ENCODE measurements around the gene SMAD3.
"Not testable (repeated sequence)": the region's sequence is repeated elsewhere in the genome, so short reads cannot be mapped to it uniquely, and the experiment has no call there.

SMAD3 gene

DNA sequence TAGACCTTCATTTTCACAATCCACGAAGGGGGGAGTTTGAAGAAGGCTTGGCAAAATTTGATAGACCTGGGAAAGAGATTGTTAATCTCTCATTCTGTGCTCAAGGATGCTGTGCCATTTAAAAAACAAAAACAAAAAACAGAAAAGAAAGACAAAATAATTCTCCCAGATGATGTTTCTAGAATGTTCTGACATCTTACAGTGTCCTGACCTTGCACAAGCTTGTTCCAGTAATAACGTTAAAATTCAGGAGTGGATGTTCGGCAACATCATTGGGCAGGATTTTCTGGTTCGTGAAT, 79.9 kb downstream of the SMAD3 start:
- DNase-seq (ENCODE audit: low read depth), result no peak

DNA sequence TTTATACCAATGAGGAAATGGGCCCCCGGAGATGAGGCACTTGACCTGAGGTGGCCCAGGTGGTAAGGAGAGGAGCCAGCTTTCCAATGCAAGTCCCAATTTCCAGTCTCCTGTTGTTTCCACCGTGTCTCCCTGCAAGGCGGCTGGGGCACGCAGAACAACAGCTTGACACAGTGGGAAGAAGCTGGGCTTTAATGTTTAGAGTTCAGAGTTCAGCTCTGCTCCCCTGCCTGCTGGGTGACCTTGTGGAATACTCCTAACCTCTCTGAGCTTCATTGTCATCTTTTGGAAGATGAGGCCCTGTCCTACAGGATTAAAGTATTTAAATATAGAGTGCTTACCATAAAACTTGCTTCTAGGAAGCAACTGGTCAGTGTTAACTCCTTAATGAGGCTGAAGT, 80.3 kb downstream of the SMAD3 start:
- no peak for DNase-seq (ENCODE audit: low read depth)

DNA sequence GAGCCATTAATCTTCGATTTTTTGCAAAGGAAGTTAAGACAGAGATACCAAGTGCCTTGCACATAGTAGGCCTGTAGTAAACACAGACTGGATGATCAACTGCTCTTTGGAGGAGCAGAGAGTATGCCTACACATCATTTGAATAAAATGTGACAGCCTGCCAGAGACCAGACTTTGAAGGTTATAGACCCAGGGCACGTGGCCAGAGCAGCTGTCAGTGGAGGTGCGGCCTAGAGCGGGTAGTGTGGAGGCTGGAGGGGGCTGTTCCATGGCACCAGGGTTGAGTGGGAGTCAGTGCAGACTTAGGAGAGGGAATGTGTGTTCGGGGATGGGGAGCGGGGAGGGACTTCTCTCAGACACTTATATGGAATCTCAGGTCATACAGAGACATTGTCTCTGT, 80.8 kb downstream of the SMAD3 start:
- no peak for DNase-seq (ENCODE audit: low read depth)

DNA sequence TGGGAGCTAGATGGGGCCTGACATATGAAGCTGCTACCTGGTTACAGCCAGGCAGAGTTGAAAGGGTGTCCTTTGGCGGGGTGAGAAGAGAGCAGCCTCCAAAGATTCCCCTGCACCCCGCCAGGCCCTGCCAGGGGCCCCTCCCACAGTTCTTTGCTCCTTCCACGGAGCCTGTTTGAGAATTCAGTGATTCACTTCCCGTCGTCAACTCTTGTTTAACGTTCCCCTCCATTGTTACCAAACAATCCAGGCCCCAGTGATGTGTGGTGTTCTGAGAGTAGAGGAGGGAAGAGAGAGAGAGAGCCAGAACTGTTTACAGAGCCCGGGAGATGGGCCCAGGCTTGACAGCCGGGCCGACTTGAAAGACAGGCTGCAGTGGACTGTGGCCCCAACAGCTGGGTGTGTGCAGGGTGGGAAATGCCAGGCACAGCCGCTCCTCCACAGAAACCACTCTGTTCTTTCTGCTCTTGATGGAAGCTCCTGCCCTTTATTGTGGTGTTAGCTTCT, 81.5 kb downstream of the SMAD3 start:
- peak; percentile 16 for DNase-seq (ENCODE audit: low read depth)

GRCh38 chr15:67147396-67147949, 82.1 kb downstream of the SMAD3 start:
- DNase-seq (ENCODE audit: low read depth), result no peak

DNA sequence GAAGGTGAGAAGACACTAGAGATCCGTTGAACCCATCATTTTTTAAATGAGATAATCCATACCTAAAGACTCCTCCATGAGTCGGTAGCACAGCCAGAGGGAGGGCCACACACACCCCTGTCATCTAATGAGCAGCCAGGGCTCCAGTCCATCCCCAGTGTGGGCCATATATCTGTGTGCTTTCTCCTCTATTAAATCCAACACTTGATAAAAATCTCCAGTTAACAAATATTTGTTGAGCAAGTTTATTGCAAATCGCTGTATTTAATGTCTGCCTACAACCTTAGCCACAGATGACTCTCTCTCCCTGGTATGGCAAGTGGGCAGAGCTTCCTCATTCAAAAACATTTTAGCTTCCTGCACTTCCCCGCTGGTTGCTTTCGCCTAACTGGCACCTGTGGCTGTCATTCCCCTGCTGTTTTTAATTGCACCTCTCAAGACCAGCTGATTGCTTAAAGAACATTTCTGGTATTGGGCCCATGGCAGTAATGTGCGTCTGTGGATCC, 82.8 kb downstream of the SMAD3 start:
- DNase-seq (ENCODE audit: low read depth), result no peak

DNA sequence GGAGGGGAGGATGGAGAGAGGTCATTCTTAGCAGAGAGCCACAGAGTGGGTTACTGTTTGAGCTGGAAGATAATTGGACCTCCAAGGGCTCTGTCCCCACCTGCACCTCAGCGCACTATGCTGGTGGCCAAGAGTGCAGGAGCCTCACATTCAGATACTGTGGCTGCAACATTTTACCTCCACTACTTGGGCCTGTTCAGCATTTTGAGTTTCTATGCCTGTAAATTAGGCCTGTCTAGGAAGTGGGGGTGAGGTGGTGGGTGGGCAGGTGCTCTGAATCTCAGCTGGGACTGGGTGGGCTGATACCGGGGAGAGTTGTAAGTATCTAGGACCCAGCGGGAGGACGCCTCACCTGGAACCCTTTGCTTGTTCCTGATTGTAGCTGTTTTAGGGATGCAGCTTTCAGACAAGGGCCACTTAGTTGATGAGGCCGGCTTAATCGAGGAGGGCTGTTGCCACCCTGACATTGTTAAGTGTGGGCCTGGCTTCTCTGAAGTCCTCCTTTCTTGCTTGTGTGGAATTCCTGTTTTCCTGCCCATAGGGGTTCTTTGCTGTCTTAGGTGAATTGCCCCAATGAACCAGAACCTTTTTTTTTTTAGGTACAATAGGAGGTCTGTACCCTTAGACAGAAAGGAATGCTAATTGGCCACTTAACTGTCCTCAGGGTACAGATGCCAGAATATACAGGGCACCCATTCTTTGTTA, 83.8 kb downstream of the SMAD3 start:
- DNase-seq (ENCODE audit: low read depth), result no peak

GRCh38 chr15:67149773-67150022, 84.3 kb downstream of the SMAD3 start:
- DNase-seq (ENCODE audit: low read depth), result no peak

GRCh38 chr15:67150023-67150860, 84.8 kb downstream of the SMAD3 start:
- peak; percentile 22 for DNase-seq (ENCODE audit: low read depth)

DNA sequence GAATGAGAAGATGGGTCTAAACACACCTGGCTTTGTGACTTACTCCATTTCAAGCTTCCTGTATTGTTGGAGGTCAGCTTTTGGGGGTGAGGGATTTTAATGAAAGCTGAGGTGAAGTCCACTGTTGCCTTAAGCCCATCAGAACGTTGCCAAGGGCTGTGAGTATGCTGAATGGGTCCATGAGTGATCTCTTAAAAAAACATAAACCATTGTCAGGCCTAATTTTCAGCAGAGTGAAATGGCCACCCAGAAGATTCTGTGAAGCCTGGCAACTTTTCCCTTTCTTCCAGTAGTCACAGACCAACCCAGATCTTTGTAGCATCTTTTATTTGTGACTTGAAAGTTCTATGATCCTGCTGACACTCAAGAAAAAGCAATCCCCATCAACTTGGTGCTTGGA, 87.0 kb downstream of the SMAD3 start:
- DNase-seq (ENCODE audit: low read depth), result no peak

DNA sequence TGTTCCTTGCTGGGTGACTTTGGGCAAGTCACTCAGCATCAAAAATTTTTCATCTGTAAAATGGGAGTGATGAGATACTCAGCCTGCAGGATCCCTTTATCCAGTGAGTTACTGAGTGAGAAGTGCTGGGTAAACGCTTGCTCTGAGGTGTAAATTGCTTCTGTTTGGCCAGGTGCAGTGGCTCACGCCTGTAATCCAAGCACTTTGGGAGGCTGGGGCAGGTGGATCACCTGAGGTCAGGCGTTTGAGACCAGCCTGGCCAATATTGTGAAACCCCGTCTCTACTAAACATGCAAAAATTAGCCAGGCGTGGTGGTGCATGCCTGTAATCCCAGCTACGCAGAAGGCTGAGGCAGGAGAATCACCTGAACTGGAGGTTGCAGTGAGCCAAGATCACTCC, 87.6 kb downstream of the SMAD3 start:
- DNase-seq (ENCODE audit: low read depth), result not testable (repeated sequence)

DNA sequence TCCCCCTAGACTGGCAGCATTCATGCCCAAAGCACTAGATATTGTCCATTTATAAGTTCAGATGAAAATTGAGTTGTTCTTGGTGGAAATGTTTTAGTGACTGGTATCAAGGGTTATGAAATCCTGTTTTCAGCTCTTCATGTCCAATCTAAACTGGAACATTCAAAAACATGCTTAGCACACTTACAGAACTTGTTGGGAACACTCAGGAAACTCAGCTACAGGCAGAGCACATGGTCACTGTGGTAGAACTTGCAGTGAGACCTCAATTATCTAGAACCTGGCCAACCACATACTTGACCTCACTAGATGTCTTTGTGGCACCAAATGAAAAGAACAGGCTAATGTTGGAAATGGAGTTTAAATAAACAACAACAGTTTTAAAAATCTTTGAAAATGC, 88.8 kb downstream of the SMAD3 start:
- no peak for DNase-seq (ENCODE audit: low read depth)

- DNase-seq (ENCODE audit: low read depth), result no peak
Measured at GRCh38 chr15:67156426-67156825, 91.0 kb downstream of the SMAD3 start.

DNA sequence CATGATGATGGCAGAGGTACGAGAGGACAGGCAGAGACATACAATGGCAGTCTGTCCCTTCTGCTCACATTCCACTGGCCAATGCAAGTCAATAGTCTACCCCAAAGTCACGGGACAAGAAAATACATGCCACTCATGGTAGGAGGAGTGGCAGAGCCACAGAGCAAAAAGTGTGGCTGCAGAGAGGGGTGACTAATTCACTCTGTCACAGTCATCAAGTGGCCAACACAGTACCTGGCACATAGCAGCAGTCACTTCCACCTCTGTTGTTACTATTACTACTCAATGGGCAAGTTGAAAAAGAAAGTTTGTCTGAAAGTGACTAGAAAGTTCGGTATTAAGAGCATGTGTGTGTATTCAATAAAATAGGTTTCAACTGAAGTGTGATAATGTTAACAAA, 91.4 kb downstream of the SMAD3 start:
- DNase-seq (ENCODE audit: low read depth), result no peak

GRCh38 chr15:67157521-67158252, 92.3 kb downstream of the SMAD3 start:
- DNase-seq (ENCODE audit: low read depth), result no peak

- DNase-seq (ENCODE audit: low read depth), result no peak
Measured at GRCh38 chr15:67158367-67158766, 93.0 kb downstream of the SMAD3 start.

- DNase-seq (ENCODE audit: low read depth), result no peak
Measured at GRCh38 chr15:67161412-67161811, 96.0 kb downstream of the SMAD3 start.

DNA sequence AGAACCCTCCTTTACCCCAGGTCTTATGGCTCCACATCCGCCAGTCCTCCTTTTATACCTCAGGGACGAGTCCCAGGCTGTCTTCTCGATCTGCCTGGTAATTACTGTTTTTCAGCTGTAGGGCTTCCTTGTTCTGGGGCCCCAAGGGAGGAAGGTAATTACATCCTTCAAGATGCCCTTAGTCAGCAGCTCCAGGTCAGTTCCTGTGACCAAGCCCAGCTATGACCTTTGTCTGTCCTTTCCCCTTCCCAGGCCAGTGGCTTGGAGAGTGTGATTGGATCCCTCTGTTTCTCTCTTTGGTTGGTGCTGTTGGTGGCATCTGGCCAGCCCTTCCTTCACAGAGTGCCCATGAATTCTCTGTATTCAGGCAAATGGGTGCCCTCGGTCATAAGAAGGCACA, 96.5 kb downstream of the SMAD3 start:
- no peak for DNase-seq (ENCODE audit: low read depth)

- no peak for DNase-seq (ENCODE audit: low read depth)
Measured at GRCh38 chr15:67163180-67163579, 97.8 kb downstream of the SMAD3 start.

DNA sequence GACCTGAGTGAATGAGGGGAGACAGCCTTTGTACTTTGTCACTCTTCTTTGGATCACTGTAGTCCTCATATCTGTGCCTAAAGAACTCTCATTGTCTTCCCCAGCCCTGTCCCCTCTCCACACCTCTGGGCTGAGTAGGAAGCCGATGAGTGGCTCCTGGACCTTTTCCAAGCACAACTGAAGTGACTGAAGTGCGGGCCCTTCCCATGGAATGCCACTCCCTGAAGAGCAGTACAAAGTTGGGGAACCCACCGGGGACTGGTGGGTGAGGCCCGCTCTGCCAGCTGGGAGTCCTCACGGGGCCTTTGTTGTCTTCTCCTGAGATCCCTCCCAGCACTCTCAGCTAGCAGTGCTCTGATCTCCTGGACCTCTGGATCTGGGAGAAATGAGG, 99.0 kb downstream of the SMAD3 start:
- DNase-seq (ENCODE audit: low read depth), result no peak

DNA sequence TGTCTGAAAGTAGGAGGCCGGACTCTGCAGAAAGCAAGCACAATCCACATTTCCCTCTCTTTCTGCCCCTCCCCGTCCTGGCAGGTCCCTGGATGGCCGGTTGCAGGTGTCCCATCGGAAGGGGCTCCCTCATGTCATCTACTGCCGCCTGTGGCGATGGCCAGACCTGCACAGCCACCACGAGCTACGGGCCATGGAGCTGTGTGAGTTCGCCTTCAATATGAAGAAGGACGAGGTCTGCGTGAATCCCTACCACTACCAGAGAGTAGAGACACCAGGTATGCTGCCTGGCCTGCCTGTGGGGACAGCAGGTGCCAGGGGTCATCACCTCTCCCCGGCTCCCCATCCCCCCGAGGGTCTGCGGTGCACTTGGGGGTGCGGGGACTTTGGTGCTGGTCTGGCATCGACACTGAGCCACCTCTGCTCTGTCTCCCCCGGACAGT, 99.4 kb downstream of the SMAD3 start:
- DNase-seq (ENCODE audit: low read depth), result no peak

Data from activated T-cell treated with anti-CD3 and anti-CD28 coated beads for 24 hours (primary cell).